Measurements from ENCODE around the gene CSNK2A1.
"Not testable (repeated sequence)": the region's sequence is repeated elsewhere in the genome, so short reads cannot be mapped to it uniquely, and the experiment has no call there.

CSNK2A1 gene

DNA sequence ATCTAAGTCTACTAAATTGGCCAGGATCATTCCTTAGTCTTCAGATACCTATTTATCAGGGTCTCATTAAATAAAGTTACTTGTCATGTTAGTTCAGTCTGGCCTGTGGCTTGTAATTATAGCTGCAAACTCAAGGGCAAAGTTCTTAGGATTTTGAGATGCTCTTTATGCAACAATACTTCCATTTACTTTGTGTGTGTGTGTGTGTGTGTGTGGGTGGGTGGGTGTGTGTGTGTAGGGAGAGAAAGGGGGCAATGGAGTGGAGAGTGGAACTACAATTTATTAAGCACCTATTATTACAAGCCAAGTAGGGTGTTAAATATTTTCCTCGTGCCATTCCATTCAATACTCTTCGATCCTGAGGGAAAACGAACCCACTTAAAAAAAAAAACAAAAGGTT lies 63.5 kb downstream of the CSNK2A1 start:
- no peak for DNase-seq

DNA sequence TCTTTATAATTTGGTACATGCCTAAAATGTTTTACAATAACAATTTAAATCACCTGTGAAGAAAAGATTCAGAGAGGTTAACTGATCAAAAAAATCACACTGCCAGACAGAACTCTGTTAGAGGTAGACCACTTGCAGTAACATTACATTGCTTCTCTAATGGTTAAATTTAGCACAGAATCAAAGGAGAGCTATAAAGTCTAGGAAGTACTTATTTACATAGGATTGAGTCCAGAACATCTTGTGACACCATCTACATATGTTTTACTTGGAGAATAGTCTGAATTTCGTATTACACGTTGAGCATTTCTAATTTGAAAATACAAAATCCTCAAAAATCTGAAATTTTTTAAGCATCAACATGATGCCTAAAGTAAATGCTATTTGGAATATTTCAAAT lies 64.1 kb downstream of the CSNK2A1 start:
- no peak for DNase-seq

DNA sequence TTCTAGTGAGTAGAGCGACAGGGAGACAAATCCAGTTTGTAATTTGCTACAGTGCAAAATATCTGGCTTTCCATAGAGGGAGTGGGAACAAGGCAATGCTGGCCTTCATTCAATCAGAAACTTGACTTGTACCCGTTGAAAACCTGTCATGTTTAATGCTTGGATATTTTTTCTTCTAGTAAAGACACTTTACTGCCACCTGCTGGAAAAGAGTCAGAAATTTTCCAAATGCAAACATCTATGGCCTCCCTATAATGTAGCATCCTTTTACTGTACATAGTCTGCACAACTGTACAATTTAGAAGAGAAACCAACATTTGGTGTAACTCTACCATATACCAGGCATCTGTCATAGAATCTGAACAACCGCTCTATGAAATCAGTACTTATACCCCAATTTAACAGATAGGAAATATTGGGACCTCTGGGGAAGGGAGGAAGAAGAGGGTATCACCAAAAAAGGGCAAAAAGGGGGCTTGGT lies 64.6 kb downstream of the CSNK2A1 start:
- DNase-seq = peak; percentile 19

DNA sequence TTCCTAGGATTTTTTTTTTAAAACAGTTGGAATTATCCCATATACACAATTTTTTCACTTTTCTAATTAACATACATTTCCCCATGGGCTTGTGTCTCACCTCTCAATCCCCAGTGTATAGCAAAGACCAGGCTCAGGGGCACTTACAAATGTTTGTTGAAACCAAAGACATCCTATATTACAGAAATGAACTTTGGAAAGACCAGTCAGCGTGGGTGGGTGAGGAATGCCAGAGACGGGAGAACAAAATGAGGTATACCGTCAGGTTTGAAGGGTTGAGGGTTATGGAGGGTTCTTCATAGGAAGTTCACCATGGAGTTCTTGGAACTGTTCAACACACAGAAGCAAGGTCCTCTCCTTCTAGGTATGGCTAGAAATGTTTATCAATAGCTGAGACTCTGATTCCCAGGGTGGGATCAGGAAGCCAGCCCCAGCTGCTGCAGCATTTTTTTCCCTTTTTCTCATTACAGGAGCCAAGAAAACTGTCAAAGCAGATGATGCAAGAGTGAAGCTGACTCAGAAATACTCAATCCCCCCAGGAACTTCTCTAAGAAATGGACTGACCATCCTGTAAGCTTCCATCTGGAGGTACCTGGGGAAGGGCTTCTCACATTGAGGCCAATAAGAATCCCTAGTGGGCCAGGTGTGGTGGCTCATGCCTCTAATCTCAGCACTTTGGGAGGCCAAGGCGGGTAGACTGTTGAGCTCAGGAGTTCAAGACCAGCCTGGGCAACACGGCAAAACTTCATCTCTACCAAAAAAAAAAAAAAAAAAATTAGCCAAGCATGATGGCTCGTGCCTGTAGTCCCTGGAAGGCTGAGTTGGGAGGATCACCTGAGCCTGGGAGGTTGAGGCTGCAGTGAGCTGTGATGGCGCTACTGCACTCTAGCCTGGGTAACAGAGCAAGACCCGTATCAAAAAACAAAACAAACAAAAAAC lies 65.3 kb downstream of the CSNK2A1 start:
- DNase-seq = no peak

DNA sequence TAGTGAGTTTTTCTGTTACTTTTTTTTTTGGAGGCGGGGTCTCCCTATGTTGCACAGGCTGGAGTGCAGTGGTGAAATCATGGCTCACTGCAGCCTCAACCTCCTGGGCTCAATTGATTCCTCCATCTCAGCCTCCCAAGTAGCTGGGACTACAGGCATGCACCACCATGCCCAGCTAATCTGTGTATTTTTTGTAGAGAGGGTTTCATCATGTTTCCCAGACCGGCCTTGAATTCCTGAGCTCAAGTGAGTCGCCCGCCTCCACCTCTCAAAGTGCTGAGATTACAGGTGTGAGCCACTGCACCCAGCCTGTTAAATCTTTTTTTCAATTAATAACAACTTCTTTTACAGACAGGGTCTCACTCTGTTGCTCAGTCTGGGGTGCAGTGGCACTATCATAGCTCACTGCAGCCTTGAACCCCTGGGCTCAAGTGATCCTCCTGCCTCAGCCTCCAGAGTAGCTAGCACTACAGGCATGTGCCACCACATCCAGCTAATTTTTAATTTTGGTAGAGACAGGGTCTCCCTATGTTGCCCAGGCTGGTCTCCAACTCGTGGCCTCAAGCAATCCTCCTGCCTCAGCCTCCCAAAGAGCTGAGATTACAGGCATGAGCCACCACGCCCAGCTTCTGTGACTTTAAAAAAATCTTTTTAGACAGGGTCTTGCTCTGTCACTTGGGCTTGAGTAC lies 66.9 kb downstream of the CSNK2A1 start:
- not testable (repeated sequence) for DNase-seq

DNA sequence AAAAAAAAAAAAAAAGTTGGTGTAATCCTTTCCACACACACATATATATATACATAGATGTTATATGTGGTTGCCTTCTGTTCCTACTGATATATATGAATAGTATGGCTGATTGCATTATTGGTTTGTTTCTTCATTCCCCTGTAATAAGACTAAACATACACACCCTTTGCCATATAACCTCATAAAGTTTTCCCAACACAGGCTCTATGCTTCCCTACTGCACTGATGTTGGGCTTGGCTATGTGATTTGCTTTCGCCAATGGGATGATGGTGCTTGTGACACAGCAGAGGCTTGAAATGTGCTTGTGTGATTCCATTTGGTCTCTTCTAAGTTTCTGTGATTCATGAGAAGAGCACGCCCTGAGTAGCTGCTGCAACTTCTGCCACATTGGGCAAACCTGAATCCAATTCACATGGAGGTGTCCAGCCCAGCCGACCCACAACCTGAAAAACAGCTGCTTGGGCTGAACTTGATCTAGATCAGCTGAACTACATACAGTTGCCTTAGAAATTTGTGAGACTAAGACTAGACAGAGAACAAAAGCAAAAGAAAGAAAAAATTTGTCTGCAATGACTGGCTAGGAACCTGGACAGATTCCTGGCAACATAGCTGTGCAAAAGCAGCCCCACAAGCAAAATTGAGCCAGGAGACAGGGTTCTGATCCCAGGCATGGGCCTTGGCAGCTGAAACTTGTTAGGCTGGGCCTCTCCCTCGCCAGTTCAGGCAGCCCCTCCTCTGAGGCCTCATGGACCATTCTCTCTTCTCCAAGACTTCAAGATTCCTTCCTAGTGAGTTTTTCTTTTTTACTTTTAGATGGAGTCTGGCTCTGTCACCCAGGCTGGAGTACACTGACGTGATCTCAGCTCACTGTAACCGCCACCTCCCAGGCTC lies 67.9 kb downstream of the CSNK2A1 start:
- DNase-seq = no peak

DNA sequence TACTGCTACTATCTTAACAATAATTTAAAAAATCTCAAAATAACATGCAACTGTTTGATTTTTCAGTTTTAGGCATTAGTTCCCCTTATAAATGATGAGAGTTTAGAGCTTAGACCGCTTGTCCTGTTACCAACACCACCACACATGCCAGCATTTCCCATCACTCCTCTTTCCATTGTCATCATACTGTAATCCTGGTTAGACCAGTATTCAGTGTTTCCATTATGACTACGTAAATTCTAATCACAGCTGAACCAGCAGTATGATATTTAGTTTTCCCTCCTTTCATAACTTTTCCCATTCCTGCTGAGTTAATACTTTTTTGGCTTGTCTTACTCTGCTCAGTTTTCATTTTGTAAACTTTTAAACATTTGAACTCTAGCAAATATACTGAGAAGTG lies 69.0 kb downstream of the CSNK2A1 start:
- no peak for DNase-seq

DNA sequence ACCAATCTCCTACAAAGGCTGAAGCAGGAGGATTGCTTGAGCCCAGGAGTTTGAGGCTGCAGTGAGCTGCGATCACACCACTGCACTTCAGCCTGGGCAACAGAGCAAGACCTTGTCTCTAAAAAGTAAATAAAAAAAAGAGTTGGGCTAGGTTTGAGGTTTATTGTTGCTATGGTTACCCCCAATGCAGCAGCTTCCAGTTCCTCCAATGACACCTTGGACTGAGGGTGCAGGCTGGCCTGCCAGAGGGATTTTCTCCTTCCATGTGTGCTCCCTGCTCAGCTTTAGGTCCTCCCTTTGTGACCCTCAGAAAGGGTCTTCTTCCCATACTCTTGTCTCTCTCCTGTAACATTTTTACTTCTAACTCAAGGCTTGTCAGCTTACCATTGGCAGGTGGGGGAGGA lies 70.7 kb downstream of the CSNK2A1 start:
- DNase-seq = no peak

DNA sequence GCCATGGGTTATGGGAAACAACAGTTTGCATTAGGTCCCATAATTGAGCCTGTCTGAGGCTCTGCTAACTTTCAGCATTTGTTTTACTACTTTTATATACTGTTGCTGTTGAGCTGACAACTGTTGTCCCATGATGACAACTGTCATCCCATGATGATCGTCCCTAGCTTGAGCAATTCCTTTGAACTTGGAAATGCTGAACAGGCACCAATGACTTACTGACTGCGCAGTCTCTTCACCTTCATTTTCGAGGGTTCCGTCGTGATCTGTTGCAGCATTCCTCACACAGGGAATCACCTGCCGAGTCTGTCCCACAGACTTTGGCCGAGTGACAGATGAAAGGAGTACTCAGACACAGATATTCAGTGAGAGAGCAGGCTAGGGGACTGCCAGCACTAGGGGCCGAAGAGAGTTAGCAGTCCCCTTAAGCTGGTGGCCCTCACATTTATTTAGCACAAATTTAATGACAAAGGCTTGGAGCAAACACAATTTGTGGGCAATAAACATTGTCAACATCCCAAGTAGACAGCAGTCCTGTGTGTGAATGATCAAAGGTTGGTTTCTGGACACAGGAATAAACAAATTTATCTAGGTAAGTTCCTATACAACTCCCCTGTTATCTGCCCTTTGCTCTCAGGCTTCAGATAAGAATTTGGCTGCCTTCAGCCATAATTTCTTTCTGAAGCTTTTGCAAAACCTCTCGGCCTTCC lies 71.3 kb downstream of the CSNK2A1 start:
- DNase-seq = no peak

DNA sequence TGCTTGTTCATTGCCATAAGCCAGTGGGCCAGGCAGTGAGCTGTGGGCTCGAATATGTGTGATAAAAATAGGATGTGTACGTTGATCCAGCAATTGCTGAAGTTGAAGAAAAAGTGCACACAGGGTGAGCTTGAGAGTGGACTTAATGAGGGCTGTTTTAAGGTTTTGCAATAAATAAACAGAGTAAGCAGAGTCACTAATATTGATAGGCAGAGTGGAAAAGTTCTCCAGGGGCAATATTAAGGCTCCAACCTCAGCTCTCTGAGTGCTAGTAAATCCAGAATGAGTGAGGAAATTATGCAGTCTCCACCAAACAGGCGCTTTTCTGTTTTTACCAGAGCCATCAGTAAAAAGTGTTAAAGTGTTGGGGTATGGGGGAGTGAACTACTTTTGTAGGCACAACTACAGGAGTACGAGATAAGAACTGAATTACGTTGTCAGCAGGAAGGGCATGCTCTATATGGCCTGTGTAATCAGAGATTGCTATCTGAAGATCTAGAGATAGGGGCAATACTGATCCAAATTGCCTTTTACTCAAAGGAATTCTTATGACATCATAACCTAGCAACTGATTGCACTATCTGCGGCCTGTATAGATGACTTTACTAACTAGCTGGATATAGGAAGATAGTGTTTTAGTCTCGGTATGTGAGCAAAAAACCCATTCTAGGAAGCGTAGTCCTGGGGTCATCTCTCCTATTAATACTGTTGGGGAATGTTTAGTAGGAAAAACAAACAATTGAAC lies 73.7 kb downstream of the CSNK2A1 start:
- no peak for DNase-seq

DNA sequence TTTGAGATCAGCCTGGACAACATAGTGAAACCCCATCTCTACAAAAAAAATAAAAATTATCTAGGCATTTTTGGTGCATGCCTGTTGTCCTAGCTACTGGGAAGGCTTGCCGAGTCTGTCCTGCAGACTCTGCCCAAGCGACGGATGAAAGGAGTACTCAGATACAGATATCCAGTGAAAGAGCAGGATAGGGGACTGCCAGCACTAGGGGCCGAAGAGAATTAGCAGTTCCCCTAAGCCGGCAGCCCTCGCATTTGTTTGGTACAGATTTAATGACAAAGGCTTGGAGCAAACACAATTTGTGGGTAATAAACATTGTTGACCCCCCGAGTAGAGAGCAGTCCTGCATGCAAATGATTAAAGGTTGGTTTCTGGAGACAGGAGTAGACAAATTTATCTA lies 75.8 kb downstream of the CSNK2A1 start:
- no peak for DNase-seq

DNA sequence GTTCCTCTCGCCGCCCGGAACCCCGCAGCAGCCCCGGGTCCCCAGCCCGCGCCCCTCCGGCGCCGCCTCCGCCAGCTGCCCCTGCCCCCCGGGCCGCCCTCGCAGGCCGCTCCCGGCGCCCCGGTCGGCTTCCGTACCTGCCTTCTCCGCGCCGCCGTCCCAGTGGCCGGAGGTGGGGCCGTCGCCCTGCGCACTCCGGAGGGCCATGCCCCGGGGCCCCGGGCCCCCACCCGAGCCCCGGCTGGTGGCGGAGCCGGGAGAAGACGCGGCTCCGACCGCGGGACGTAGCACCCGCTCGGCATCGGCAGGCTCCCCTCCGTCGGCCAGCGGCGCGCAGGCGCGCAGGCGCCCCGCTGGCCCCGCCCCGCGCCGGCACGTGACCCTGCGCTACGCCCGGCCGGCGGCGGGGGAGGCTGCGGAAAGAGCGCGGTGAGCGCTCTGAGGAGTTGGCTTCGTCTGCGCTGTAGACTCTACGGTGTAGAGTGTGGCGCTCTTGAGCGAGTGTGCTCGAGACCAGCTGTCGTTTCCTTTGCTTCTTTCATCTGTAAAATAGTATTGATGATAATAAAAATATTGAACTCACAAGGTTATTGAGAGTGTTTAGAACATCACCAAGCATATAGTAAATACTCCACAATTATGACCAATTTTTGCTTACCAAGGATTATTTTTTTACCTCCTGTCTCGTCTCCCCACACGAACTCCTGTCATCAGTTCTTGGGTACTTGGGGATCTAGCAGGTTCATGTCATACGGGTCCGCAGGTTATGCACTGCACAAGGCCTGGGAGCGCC lies 81.2 kb downstream of the CSNK2A1 start, which contains the start of gene TBC1D20:
TSS of gene TBC1D20 (minus strand) at position 335 of the 793 bp plus-strand sequence. CDS start at position 207, 128 bp downstream.
- DNase-seq = peak; percentile 64

DNA sequence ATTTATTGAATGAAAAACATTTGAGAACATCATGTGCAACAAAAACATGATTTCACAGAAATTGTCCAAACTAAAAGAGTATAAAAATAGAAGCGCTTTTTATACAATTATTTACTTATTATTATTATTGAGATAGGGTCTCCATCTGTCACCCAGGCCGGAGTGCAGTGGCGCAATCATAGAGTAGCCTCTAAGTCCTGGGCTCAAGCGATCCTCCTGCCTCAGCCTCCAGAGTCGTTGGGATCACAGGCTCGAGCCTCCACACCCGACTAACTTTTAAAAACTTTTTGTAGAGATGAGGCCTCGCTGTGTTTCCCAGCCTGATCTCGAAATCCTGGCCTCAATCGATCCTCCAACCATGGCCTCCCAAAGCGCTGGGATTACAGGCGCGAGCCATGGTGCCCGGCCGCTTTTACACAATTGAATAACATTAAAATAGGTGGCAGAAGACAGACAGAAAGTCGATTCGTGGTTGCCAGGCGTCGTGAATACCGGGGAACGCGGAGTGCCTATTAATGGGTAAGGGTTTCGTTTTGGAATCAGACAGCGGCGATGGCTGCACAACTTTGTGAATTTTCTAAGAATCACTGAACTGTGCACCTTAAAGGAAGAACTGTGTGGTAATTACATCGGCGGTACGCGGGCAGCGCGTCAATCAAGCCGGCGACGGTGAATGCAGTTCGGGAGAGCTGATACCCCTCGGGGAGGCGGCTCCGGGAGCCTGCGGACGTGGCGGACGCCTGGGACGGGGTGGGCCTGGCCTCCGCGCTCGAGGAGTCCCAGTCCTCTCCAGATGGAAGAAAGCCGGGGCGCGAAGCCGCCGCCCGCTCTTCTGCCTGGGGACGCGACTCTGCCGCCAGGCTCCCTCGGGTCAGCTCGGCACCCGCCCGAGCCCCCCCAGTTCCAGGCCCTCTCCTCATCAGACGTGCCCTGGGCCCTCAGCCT lies 82.1 kb downstream of the CSNK2A1 start:
- DNase-seq = peak; percentile 29

DNA sequence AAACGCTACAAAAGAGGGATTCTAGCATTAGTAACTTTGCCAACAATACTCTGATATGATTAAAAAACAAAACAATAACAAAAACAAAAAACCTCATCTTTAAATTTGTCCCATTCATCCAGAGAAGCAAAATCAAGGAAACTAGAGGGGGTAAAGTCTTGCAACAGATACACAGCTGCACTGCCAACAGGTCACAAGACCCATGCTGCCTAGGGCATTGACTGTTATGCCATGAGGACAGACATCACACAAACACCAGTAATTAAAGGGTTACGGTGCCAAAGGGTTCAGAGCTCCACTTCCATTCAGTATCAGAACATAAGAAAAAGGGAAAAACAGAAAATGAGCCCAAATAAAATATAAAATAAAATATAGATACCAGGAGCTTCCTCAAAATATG lies 82.9 kb downstream of the CSNK2A1 start:
- no peak for DNase-seq

DNA sequence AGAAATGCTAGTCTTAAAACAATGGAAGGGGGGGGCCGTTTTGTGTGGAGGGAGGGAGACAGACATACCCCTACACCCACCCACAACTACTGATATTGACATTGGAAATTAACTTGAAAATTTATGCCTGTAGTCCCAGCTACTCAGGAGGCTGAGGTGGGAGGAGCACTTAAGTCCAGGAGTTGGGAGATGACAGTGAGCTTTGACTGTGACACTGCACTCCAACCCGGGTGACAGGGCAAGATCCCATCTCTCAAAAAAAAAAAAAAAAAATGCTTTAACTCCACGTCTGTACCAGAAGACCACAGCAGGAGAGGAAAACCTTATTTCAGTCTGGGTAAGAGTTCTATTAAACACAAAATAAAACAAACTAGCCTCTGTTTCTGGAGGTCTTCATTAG lies 83.4 kb downstream of the CSNK2A1 start:
- no peak for DNase-seq

DNA sequence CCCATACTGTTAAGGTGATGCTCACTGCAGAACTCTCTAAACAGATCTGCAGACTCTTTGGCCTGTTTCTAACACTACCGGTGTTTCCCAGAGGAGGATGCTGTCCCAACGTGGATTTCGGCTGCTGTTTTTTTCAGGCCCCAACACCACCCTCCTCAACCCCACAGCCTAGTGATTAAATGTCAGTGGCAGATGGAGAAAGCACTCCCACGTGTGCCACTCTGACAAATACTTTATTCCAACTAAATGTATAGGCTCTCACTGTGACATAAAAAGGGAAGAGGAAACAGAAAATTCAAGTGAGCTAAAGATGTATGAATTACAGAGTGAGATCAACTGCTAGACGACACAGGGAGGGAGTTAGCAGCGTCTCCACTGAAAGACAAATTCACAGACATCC lies 84.8 kb downstream of the CSNK2A1 start:
- DNase-seq = no peak

DNA sequence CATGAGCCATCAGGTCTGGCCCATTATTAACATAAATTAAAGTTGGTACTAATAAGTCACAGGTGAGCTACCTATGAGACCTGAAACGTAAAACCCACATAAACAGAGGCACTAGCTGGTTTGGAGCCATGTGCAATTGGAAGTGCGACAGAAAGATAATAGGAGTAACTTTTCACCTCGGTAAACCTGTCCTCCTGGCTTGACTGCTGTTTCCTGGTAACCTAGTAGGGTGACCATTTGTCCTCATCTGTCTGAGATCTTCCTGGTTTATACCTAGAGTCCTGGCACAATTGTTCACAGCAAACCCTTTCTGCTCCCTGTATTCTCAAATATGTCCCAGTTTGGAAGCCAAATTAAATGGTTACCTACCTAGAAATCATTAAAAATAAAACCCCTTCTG lies 88.6 kb downstream of the CSNK2A1 start:
- DNase-seq = no peak

DNA sequence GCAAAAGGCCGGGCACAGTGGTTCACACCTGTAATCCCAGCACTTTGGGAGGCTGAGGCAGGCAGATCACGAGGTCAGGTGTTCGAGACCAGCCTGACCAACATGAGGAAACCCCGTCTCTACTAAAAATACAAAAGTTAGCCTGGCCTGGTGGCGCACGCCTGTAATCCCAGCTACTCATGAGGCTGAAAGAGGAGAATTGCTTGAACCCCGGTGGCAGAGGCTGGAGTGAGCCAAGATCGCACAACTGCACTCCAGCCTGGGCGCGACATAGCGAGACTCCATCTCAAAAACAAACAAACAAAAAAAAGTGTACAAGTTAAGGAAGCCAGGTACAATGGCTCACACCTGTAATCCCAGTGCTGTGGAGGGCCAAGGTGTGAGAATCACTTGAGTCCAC lies 91.6 kb downstream of the CSNK2A1 start:
- DNase-seq = not testable (repeated sequence)
